Left forelimb (tissue), 1 donor: ENCODE measurements around the gene ICOSLG.
"Not testable (repeated sequence)": the region's sequence is repeated elsewhere in the genome, so short reads cannot be mapped to it uniquely, and the experiment has no call there.

ENCODE experiments used
- DNase-seq: peaks from one replicate; pipeline ENCODE4 v3.0.0-alpha.2; 2018; ENCODE audit warnings: low spot score

The ICOSLG gene

GRCh38 chr21:44240842-44241241, at the start of gene ICOSLG:
ICOSLG (minus strand) TSS chr21:44240943; CDS start chr21:44240817, 126 bp downstream.
- not testable (repeated sequence) for DNase-seq

GRCh38 chr21:44289381-44290010, 48.8 kb upstream of the ICOSLG start:
- DNase-seq: no peak

- DNase-seq: no peak
Measured at GRCh38 chr21:44288251-44289110, 47.7 kb upstream of the ICOSLG start.

GRCh38 chr21:44286716-44287632, 46.2 kb upstream of the ICOSLG start:
- DNase-seq: no peak

GRCh38 chr21:44286086-44286715, 45.5 kb upstream of the ICOSLG start:
- no peak for DNase-seq

GRCh38 chr21:44285138-44285992, 44.6 kb upstream of the ICOSLG start, which contains the start of gene AIRE:
AIRE (plus strand) TSS chr21:44285876; CDS start chr21:44286007, 131 bp downstream.
- DNase-seq: no peak

- DNase-seq: no peak
Measured at GRCh38 chr21:44283948-44284347, 43.2 kb upstream of the ICOSLG start.

- DNase-seq: not testable (repeated sequence)
Measured at GRCh38 chr21:44283211-44283785, 42.6 kb upstream of the ICOSLG start.

GRCh38 chr21:44282370-44282769, 41.6 kb upstream of the ICOSLG start:
- no peak for DNase-seq

- DNase-seq: no peak
Measured at GRCh38 chr21:44281801-44282200, 41.1 kb upstream of the ICOSLG start.

GRCh38 chr21:44279354-44280260, 38.9 kb upstream of the ICOSLG start:
- DNase-seq: no peak

- no peak for DNase-seq
Measured at GRCh38 chr21:44275041-44275440, 34.3 kb upstream of the ICOSLG start.

GRCh38 chr21:44273046-44273445, 32.3 kb upstream of the ICOSLG start:
- DNase-seq: no peak

- DNase-seq: no peak
Measured at GRCh38 chr21:44272284-44272858, 31.6 kb upstream of the ICOSLG start.

GRCh38 chr21:44271558-44272283, 31.0 kb upstream of the ICOSLG start:
- no peak for DNase-seq

- DNase-seq: no peak
Measured at GRCh38 chr21:44269090-44269489, 28.3 kb upstream of the ICOSLG start.

- DNase-seq: no peak
Measured at GRCh38 chr21:44267655-44268142, 27.0 kb upstream of the ICOSLG start.

- no peak for DNase-seq
Measured at GRCh38 chr21:44265734-44266270, 25.1 kb upstream of the ICOSLG start.
